Testis (tissue), 3 donors: ENCODE measurements around the gene HOXA10. TPM values are rescaled to one million over a fixed set of nuclear protein-coding genes. Genes with fewer than 3 reads are reported as not detected.

Experiments
- DNase-seq: peaks from one replicate; pipeline ENCODE4 v3.0.0-alpha.2; 2019
- H3K27ac ChIP-seq, 2 donors: fragments of 200-600 bp; sonication (generic); one replicate each; pipeline ENCODE4 v1.5.1; 2019
- H3K27me3 ChIP-seq: fragments of 200-600 bp; sonication (generic); one replicate; pipeline ENCODE4 v1.5.1; 2019
- H3K36me3 ChIP-seq: fragments of 200-600 bp; sonication (generic); one replicate; pipeline ENCODE4 v1.5.1; 2017; ENCODE audit warnings: low read depth; ENCODE audit errors: missing control alignments
- H3K4me1 ChIP-seq: fragments of 200-600 bp; sonication (generic); one replicate; pipeline ENCODE4 v1.5.1; 2019
- H3K4me3 ChIP-seq, 2 donors: fragments of 200-600 bp; sonication (generic); one replicate each; pipeline ENCODE4 v1.5.1; 2017 to 2019
- H3K9me3 ChIP-seq: fragments of 200-600 bp; sonication (generic); one replicate; pipeline ENCODE4 v1.5.1; 2017
- POLR2A ChIP-seq: fragments of 450-650 bp; IDR thresholded peaks from one replicate; pipeline ENCODE4 v1.6.1; 2017; ENCODE audit warnings: antibody characterized with exemption, mild to moderate bottlenecking, moderate library complexity
- WGBS, 2 donors: methylation state at CpG; one replicate each; pipeline ENCODE4 v1.1.5; 2018; 5-methylcytosine and 5-hydroxymethylcytosine counted together
- intact Hi-C: fragments of 100-400 bp; cut with DNase I; formaldehyde crosslinking; loops from one replicate; pipeline ENCODE4 v1.15.1; 2023; ENCODE audit warnings: low total_unique reads
- microRNA counts, 2 donors: library from miRNA; unstranded; fragments of <30 nt; microRNA quantifications; one replicate each; lab custom pipeline; 2016
- microRNA-seq, 2 donors: library from miRNA; unstranded; fragments of <30 nt; microRNA quantifications; one replicate each; pipeline ENCODE4, GENCODE V29; 2016; ENCODE audit warnings: borderline number of aligned reads in 2 of 2, borderline replicate concordance in 1 of 2
- polyA plus RNA-seq: library from polyadenylated mRNA; stranded (reverse); fragments of 350-450 nt; fragmentation: Illumina TruSeq; extraction: RNeasy Lipid Tissue Mini Kit (QIAGEN cat#74804); gene quantifications from one replicate; pipeline ENCODE4 v1.2.3, GENCODE V29; 2014; ENCODE audit warnings: low read depth, low replicate concordance; ENCODE audit not compliant: insufficient read depth
- small RNA-seq, 2 donors: library from RNA; depleted of rRNA; stranded (forward); fragments of <200 nt; gene quantifications; one replicate each; pipeline ENCODE3, GENCODE V24; 2016
- total RNA-seq, 2 donors: library from RNA; depleted of rRNA; stranded (reverse); fragments of >200 nt; gene quantifications; one replicate each; pipeline ENCODE4 v1.2.3, GENCODE V29; 2016
- TF ChIP-seq, protein P1 (sequence below), 3 experiments: fragments of 450-650 bp in 2 of 3; fragments of 200-600 bp in 1 of 3; sonication (generic) in 1 of 3; IDR thresholded peaks; one replicate each; pipeline ENCODE4 v1.5.1; 2016 to 2019; ENCODE audit warnings: antibody characterized with exemption in 3 of 3, mild to moderate bottlenecking in 2 of 3, moderate library complexity in 1 of 3

The HOXA10 gene
- total and polyA plus RNA-seq, 3 donors from 2014 or later = 0.31 to 1.8 (median 1.6) TPM

DNA sequence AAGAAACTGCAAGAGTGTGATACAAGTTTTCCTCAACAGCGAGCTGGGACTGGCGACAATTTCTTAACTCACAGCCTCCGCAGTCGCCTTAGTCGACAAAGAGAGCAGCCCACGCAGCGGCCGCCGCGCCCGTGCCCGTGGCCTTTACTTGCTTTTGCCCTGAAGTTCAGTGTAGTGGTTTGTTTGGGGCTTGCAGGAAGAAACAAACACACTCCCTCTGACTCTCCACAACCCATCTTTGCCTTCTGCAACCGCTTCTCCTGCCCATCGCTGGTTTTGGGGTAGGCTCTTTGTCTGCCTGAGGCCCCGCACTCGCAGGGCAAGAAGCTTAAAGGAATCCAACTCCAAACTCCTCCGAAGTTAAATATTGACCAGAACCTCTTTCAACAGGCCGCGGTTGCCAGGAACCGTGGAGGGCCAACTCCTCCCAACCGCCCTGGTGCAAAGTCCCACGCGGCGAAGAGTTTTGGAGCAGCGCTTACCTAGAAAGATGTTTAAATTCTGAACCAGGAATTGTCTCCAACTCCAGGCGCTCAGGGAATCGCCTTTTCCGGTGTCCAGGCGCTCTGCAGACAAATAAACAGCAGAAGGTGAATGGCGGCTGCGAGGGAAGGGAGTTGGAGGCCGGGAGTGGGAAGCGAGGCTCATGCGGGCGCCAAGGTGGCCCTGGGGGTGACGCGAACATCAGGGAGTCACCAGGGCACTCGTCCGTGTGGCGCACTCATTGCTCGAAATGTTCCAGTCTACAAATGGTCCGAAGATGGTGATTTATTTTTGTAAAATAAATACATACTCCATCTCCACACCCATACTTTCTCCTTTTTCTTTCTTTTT is 51.8 kb downstream of the HOXA10 start:
- WGBS, 2 donors = 24 to 31% methylated on average over 42 of the region's 42 CpGs

DNA sequence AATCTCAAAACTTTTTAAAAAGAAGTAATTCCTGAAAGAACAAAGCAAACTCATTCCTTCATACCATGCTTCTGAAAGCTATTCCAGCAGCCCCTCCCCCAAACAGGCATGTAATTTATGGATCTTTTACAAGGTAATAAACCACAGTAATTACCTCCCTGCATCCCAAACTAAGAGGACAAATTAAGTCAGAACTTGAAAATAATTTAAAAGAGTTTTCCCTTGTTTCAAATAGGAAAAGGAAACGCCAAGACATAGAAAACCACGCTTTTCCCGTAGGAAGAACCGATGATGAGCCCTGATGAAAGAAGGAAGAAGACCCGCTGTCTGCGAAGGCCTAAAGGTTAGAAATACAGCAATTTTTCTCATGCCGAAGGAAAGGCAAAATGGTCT is 52.4 kb downstream of the HOXA10 start:
- no peaks in the 10 kb centered on the region for H3K27me3 ChIP-seq
- H3K4me1 ChIP-seq = no peaks in the 10 kb centered on the region
- TF ChIP-seq, protein P1, sequence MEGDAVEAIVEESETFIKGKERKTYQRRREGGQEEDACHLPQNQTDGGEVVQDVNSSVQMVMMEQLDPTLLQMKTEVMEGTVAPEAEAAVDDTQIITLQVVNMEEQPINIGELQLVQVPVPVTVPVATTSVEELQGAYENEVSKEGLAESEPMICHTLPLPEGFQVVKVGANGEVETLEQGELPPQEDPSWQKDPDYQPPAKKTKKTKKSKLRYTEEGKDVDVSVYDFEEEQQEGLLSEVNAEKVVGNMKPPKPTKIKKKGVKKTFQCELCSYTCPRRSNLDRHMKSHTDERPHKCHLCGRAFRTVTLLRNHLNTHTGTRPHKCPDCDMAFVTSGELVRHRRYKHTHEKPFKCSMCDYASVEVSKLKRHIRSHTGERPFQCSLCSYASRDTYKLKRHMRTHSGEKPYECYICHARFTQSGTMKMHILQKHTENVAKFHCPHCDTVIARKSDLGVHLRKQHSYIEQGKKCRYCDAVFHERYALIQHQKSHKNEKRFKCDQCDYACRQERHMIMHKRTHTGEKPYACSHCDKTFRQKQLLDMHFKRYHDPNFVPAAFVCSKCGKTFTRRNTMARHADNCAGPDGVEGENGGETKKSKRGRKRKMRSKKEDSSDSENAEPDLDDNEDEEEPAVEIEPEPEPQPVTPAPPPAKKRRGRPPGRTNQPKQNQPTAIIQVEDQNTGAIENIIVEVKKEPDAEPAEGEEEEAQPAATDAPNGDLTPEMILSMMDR (IDR thresholded peaks at IDR 0.05) = no peak
- no peak for TF ChIP-seq POLR2A
- 35 to 57% methylated on average over 7 of the region's 7 CpGs for WGBS, 2 donors
- intact Hi-C loops = no loop called here
- no peaks in the 10 kb centered on the region for H3K36me3 ChIP-seq
- no peak overlapping the region for H3K4me3 ChIP-seq
- no peak overlapping the region for H3K27ac ChIP-seq
- DNase-seq = no peak
- no peaks in the 10 kb centered on the region for H3K9me3 ChIP-seq

More for the DNA sequence above, 51.8 kb downstream of the HOXA10 start:
- H3K27me3 ChIP-seq = no peaks in the 10 kb centered on the region
- no peak for TF ChIP-seq POLR2A
- TF ChIP-seq, protein P1 (IDR thresholded peaks at IDR 0.05) = no peak
- intact Hi-C loops = no loop called here
- H3K4me1 ChIP-seq = no peaks in the 10 kb centered on the region
- H3K36me3 ChIP-seq = no peaks in the 10 kb centered on the region
- H3K9me3 ChIP-seq = no peaks in the 10 kb centered on the region
- H3K27ac ChIP-seq = no peak overlapping the region
- no peak for DNase-seq
- H3K4me3 ChIP-seq = no peak overlapping the region

MicroRNAs encoded within 50 kb of the gene (microRNA counts, 767-probe panel; counts per million panel counts)
- microRNA hsa-miR-196b-5p (lab: Ali Mortazavi, UCI) = 0 to 152 counts per million in 2 donors

Small RNA genes lying within 50 kb of the gene (microRNA-seq; reads per million reads assigned to microRNA genes)
- gene MIR196B = 43.8 to 62.2 reads per million in 2 donors

Small RNA genes lying within 50 kb of the gene (small RNA-seq; reads per million reads assigned to genes)
- gene AC004080.5 = 0 reads per million in 2 donors
- 0 reads per million in 2 donors for gene RF02140
- gene RF02141 = 0 reads per million in 2 donors

Other genes starting within 250 kb of the HOXA10 start
- gene HOXA1, start 78.3 kb downstream of the HOXA10 start, total RNA-seq = under 1 TPM; 0.37 to 0.79 TPM
- 0.16 TPM for gene HOXA1, start 78.3 kb downstream of the HOXA10 start, polyA plus RNA-seq
- gene HOXA2, start 71.6 kb downstream of the HOXA10 start, total RNA-seq = under 1 TPM in 1 of 2 donors, not detected in 1; 0.31 TPM
- gene HOXA2, start 71.6 kb downstream of the HOXA10 start, polyA plus RNA-seq = 0.32 TPM
- 1 to 10 TPM; 1.7 to 3.4 TPM for gene HOXA4, start 43.6 kb downstream of the HOXA10 start, total RNA-seq
- 3.3 TPM for gene HOXA4, start 43.6 kb downstream of the HOXA10 start, polyA plus RNA-seq
- under 1 TPM in 1 of 2 donors, not detected in 1; 0.63 TPM for gene HOXA5, start 30.6 kb downstream of the HOXA10 start, total RNA-seq
- 7.6 TPM for gene HOXA5, start 30.6 kb downstream of the HOXA10 start, polyA plus RNA-seq
- gene HOXA6, start 26.5 kb downstream of the HOXA10 start, total RNA-seq = not detected
- gene HOXA6, start 26.5 kb downstream of the HOXA10 start, polyA plus RNA-seq = 0.37 TPM
- 1 to 10 TPM in 1 of 2 donors, under 1 TPM in 1; 0.93 to 2.4 TPM for gene HOXA3, start 21.7 kb downstream of the HOXA10 start, total RNA-seq
- gene HOXA3, start 21.7 kb downstream of the HOXA10 start, polyA plus RNA-seq = 2.8 TPM
- gene HOXA7, start 17.6 kb downstream of the HOXA10 start, total RNA-seq = 1 to 10 TPM; 3.1 to 7.8 TPM
- 13.1 TPM for gene HOXA7, start 17.6 kb downstream of the HOXA10 start, polyA plus RNA-seq
- under 1 TPM; 0.25 to 0.39 TPM for gene HOXA9, start 8.8 kb downstream of the HOXA10 start, total RNA-seq
- 1.0 TPM for gene HOXA9, start 8.8 kb downstream of the HOXA10 start, polyA plus RNA-seq
- gene HOXA11, start 10.9 kb upstream of the HOXA10 start, total RNA-seq = under 1 TPM in 1 of 2 donors, not detected in 1; 0.25 TPM
- gene HOXA11, start 10.9 kb upstream of the HOXA10 start, polyA plus RNA-seq = 0.96 TPM
- not detected for gene HOXA13, start 25.8 kb upstream of the HOXA10 start, total RNA-seq
- gene HOXA13, start 25.8 kb upstream of the HOXA10 start, polyA plus RNA-seq = 0.30 TPM
- under 1 TPM; 0.25 to 0.63 TPM for gene EVX1, start 68.5 kb upstream of the HOXA10 start, total RNA-seq
- gene EVX1, start 68.5 kb upstream of the HOXA10 start, polyA plus RNA-seq = 1.4 TPM